ENCODE results near the gene KANK4. TPM values are rescaled to one million over a fixed set of nuclear protein-coding genes. Genes with fewer than 3 reads are reported as not detected.

The KANK4 gene
- total RNA-seq, 2 donors from 2014 or later = 0.46 to 0.70 TPM

DNA sequence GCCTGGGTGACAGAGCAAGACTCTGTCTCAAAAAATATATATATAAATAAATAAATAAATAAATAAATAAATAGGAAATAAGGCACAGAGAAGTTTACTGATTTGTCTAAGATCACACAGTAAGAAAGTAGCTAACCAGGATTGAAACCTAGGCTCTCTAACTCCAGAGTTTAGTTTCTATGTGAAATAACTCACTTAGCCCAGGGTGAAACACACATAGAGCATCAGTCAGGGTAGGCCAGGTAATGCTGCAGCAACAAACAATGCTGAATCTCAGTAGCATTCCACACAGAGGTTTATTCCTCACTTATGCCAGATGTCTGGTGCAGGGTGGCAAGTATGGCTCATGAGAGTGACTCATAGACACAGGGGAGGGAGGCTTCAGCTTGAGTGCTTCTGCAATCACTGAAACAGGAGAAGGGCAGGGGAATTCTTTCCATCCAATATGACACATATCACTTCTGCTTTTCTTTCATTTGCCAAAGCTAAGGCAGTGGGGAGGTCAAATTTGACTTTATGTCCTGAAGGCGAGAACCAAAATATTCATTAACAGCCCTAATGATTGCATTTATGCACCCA lies 37.1 kb upstream of the KANK4 start:
- Histone ChIP-seq H3K9ac (ENCODE audit: extremely low read depth, low read length, poor library complexity, severe bottlenecking) (no peak overlapping the region), H3K27ac (ENCODE audit: low read depth, low read length) (no peak overlapping the region)
- no peak for TF ChIP-seq CTCF (conservative IDR thresholded peaks at IDR 0.05)

DNA sequence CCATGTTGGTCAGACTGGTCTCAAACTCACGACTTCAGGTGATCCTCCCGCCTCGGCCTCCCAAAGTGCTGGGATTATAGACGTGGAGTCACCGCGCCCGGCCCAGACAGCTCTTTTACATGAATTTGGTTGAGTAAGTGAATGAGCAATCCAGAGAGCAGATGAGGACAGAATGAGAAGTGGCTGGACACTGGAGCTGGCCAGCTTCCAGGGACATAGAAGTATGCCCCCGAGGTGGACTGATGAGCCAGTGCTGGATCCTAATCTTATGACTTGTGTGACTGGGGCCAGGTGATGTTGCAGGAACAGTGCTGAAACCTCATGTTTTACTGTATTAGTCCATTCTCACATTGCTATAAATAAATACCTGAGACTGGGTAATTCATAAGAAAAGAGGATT lies 35.9 kb upstream of the KANK4 start:
- TF ChIP-seq CTCF (conservative IDR thresholded peaks at IDR 0.05) = no peak
- no peaks in the 10 kb centered on the region for H3K4me1 ChIP-seq (ENCODE audit: control insufficient read depth, insufficient read depth, low read length)

More for the DNA sequence above, 37.1 kb upstream of the KANK4 start:
- Histone ChIP-seq H3K4me3 (ENCODE audit: low read length) (no peak overlapping the region), H3K27me3 (ENCODE audit: control insufficient read depth, insufficient read depth, low read length, poor library complexity, severe bottlenecking) (peaks cover 4% of the 10 kb centered on the region), H3K36me3 (ENCODE audit: control insufficient read depth, insufficient read depth, low read length) (no peaks in the 10 kb centered on the region), H3K4me1 (ENCODE audit: control insufficient read depth, insufficient read depth, low read length) (no peaks in the 10 kb centered on the region), H3K9me3 (ENCODE audit: control insufficient read depth, low read length) (no peaks in the 10 kb centered on the region)
- Mint-ChIP-seq H3K36me3 (ENCODE audit: low read depth) (no peaks in the 10 kb centered on the region), H3K27ac (no peak overlapping the region), H3K4me3 (no peak overlapping the region), H3K9me3 (no peaks in the 10 kb centered on the region), H3K4me1 (peaks cover 2% of the 10 kb centered on the region), H3K27me3 (ENCODE audit: insufficient read depth) (no peaks in the 10 kb centered on the region)
- WGBS, 2 experiments (ENCODE audit: insufficient coverage in 1 of 2, insufficient read length in 1 of 2) = 100% methylated on average over 1 of the region's 1 CpG
- DNase-seq = no peak

GRCh38 chr1:62353853-62354252 lies 34.6 kb upstream of the KANK4 start:
- Mint-ChIP-seq H3K36me3 (ENCODE audit: low read depth) (no peaks in the 10 kb centered on the region), H3K27me3 (ENCODE audit: insufficient read depth) (no peaks in the 10 kb centered on the region), H3K4me1 (peaks cover 7% of the 10 kb centered on the region), H3K4me3 (no peak overlapping the region), H3K27ac (no peak overlapping the region), H3K9me3 (no peaks in the 10 kb centered on the region)
- WGBS, 2 experiments (ENCODE audit: insufficient coverage in 1 of 2, insufficient read length in 1 of 2) = 84 to 91% methylated on average over 3 of the region's 3 CpGs
- DNase-seq = no peak
- no peak for TF ChIP-seq CTCF (conservative IDR thresholded peaks at IDR 0.05)
- Histone ChIP-seq H3K9ac (ENCODE audit: extremely low read depth, low read length, poor library complexity, severe bottlenecking) (no peak overlapping the region), H3K27ac (ENCODE audit: low read depth, low read length) (no peak overlapping the region), H3K9me3 (ENCODE audit: control insufficient read depth, low read length) (no peaks in the 10 kb centered on the region), H3K27me3 (ENCODE audit: control insufficient read depth, insufficient read depth, low read length, poor library complexity, severe bottlenecking) (peaks cover 4% of the 10 kb centered on the region), H3K4me1 (ENCODE audit: control insufficient read depth, insufficient read depth, low read length) (no peaks in the 10 kb centered on the region), H3K36me3 (ENCODE audit: control insufficient read depth, insufficient read depth, low read length) (no peaks in the 10 kb centered on the region), H3K4me3 (ENCODE audit: low read length) (no peak overlapping the region)

More for the DNA sequence above, 35.9 kb upstream of the KANK4 start:
- H3K27ac ChIP-seq (ENCODE audit: low read depth, low read length) = no peak overlapping the region
- H3K9me3 Mint-ChIP-seq = no peaks in the 10 kb centered on the region
- 85 to 96% methylated on average over 5 to 8 of the region's 8 CpGs for WGBS, 2 experiments (ENCODE audit: insufficient coverage in 1 of 2, insufficient read length in 1 of 2)
- peaks cover 2% of the 10 kb centered on the region for H3K4me1 Mint-ChIP-seq
- no peak for DNase-seq
- H3K27ac Mint-ChIP-seq = no peak overlapping the region
- no peaks in the 10 kb centered on the region for H3K9me3 ChIP-seq (ENCODE audit: control insufficient read depth, low read length)
- no peak overlapping the region for H3K4me3 Mint-ChIP-seq
- no peaks in the 10 kb centered on the region for H3K36me3 ChIP-seq (ENCODE audit: control insufficient read depth, insufficient read depth, low read length)
- no peak overlapping the region for H3K4me3 ChIP-seq (ENCODE audit: low read length)
- H3K36me3 Mint-ChIP-seq (ENCODE audit: low read depth) = no peaks in the 10 kb centered on the region
- H3K9ac ChIP-seq (ENCODE audit: extremely low read depth, low read length, poor library complexity, severe bottlenecking) = no peak overlapping the region
- no peaks in the 10 kb centered on the region for H3K27me3 Mint-ChIP-seq (ENCODE audit: insufficient read depth)
- H3K27me3 ChIP-seq (ENCODE audit: control insufficient read depth, insufficient read depth, low read length, poor library complexity, severe bottlenecking) = peaks cover 4% of the 10 kb centered on the region

All from endodermal cell (in vitro differentiated cells).